Left renal cortex interstitium (tissue), 4 donors: ENCODE data around the gene DHX8. TPM values are rescaled to one million over a fixed set of nuclear protein-coding genes. Genes with fewer than 3 reads are reported as not detected.

Source experiments
- DNase-seq, 4 donors: peaks; one replicate each; pipeline ENCODE4 v3.0.0-alpha.2; 2013; ENCODE audit warnings: low read depth in 4 of 4, low spot score in 2 of 4, missing footprints in 1 of 4
- polyA plus RNA-seq, 4 donors: library from polyadenylated mRNA; unstranded; fragments of 120-200 nt; gene quantifications; one replicate each; pipeline ENCODE4 v1.2.1, GENCODE V29; 2013; ENCODE audit not compliant: insufficient read length in 4 of 4

DHX8 gene
- polyA plus RNA-seq, 4 donors, result 39.7 to 49.0 (median 41.5) TPM

DNA sequence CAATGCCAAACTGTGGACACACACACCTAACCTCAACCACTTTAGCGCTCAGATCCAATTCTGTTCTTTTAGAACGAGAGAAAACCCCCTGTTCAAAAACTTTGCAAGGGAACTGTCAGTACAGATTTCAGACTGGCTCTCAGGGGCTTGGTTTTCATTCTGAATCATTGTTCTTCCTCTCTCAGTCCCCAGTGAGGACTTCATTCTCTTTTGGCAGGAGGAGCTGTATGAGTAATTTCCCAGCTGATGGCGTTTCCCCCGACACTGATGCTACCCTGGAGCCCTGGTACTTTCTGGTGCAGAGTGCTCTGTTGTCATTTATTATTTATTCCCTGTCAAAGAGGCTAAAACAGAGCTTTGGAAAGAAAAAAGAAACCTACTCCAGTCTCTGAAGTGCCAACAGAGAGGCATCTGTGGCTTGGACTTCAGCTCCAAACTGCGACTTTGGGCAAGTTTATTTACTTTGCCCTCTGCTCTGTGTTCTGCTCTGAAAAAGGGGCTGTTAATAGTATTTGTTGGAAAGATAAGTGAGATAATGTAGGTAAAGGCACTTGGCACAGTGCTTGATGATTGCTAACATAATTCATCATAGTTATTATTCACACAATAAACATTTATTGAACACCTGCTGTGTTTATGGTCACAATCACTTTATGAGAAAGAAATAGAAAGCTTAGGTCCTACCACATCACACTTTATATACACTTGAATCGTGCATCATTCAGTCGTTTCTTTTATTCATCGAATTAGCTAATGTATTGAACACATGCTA is 34.0 kb downstream of the DHX8 start:
- no peak for DNase-seq

DNA sequence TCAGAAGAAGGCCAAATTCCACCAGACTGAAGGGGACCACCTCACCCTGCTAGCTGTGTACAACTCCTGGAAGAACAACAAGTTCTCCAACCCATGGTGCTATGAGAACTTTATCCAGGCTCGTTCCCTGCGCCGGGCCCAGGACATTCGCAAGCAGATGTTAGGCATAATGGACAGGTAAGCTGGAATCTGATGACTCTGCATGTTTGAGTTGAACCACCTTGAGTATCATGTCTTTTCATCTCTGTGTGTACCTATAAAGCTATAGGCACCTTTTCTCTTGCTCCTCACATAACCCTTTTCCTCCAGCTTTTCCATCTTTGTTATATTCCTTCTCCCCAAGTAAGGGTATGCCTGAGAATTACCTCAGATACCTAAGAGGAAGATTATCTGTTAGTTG is 37.6 kb downstream of the DHX8 start:
- no peak for DNase-seq

DNA sequence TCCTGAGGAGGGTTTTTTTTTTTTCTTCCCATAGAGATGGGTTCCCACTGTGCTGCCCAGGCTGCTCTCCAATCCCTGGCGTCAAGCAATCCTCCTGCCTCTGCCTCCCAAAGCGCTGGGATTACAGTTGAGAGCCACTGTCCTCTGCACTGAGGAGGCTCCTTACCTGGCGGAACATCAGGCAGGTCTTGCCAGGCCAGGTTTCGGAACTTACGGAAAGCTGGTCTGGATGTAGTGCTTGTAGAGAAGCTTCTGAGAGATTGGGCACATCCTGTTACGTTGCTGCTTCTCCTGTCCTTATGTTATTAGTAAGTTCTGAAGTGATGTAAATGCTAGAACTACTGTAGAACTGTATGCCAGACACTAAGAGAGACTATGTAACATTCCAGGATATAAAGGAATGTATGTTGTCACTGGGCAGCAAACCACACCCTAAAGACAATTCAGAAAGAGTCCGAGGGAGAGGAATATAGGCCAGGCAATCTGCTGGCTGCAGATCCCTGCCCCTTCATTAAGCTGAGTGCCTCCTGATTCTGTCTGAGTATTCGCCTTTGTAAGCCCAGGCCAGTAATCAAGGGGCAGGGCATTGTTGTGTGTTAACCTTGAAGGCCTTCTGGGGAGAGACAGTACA is 41.3 kb downstream of the DHX8 start:
- DNase-seq, result no peak

DNA sequence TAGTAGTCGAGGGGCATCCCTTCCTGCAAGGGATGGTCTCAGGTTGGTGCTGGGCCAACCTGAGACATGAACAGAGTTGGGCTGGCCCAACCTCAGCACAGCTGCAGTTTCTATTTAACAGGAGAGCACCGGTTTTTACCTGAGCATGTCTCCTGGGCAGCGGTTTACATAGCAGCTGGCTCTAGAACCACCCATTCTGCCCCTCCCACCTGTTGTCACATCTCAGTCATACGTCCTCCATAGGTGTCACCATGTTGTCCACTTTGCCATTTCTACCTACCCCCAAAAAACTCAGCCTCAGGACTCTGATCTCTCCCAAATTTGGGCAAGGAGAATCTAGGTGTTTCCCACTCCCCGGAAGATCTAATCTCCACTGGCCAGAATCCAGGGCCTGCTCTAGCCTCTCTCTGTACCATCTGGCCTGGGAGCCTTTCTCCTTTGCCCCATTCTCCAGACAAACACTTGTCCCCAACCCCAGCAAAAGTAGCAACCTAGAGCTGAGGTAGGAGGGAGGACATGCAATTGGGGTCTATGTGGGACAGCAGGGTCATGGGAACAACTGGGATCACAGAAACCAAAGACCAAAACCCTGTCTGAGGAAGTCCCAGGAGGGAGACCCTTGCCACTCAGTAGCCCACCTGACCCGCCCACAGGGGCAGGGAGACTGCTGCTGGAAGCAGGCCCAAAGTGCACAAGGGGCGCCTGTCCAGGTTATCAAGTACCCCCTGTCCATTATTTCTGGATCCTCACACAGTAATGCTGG is 43.3 kb downstream of the DHX8 start:
- no peak for DNase-seq

DNA sequence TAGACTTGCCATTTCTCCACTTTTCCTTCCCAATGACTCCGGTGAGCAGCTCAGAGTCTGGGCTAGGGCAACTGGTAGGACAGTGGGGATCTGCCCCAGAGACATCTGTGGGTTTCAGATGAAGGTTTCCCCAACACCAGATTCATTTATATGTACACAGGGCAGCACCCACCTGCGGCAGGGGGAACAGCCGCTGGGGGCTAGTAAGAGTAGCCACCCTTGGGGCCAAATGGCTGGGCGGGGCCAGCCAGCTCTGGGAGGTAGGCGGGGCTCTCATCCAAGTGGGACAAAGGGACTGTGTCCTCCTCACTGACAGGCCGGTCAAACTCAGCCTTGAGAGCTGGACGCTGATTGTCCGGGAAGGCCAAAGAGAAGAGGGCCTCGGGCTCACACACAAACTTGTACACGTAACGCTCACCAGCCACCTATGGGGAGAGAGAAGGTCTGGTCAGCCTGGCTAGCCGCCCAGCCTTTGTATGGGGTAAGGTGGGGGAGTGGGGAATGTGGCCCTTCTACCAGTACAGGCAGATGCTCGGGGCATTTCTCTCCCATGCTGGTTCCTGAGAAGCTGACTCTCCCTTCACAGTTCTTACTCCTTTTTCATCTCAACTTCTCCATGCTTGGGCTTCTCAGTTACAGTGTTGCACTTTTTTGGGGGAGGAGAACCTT is 44.7 kb downstream of the DHX8 start:
- no peak for DNase-seq

DNA sequence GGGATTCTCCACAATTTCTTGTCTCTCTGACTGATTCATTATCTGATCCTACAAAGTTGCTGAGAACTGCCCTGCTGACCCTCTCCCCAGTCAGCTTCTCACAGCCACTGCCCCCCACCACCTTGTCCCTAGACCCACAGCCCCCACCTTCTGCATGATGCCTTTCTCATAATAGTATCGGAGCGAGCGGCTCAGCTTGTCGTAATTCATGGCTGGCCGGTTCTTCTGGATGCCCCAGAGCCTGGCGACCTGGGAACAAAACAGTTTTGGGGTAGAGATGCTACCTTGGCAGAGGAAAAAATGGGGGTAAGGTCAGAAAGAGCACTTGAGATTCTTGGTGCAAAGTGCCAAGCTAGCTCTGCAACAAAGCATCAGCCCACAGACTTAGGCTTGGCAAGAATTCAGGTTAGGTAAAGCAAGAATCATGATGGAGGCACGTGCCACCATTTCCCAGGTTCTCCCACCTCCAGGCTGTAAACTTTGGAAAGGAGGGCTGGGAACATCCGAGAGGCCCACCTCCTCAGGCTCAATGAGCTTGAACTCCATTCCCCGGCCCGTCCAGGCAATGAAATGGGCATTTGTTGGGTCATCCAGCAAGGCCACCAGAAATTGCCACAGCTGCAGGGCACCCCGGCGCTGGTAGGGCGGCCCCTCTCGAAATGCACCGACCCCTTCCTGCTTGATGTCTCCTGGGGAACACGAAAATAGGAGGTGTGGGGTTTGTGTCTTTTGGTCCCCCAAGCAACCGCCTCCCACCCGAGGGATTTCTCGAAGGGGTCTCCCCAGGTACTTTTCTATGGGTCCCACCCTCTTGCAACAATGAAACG is 45.4 kb downstream of the DHX8 start:
- DNase-seq, result no peak

DNA sequence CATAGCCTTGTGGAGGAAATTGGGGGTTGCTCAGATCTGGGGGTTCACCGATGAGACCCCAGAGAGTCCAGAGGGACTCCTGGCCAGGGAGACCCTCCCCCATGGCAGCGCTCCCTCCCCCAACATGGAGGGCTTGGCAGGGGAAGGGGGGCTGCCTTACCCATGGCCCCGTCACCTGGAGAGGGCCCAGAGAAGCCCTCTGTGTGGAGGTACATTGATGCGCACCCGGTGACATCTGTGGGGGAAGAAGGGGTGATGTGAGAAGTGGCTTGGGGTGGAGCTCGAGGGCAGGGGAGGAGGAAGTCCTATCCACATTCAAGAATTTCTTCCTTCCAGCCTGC is 46.1 kb downstream of the DHX8 start:
- no peak for DNase-seq

DNA sequence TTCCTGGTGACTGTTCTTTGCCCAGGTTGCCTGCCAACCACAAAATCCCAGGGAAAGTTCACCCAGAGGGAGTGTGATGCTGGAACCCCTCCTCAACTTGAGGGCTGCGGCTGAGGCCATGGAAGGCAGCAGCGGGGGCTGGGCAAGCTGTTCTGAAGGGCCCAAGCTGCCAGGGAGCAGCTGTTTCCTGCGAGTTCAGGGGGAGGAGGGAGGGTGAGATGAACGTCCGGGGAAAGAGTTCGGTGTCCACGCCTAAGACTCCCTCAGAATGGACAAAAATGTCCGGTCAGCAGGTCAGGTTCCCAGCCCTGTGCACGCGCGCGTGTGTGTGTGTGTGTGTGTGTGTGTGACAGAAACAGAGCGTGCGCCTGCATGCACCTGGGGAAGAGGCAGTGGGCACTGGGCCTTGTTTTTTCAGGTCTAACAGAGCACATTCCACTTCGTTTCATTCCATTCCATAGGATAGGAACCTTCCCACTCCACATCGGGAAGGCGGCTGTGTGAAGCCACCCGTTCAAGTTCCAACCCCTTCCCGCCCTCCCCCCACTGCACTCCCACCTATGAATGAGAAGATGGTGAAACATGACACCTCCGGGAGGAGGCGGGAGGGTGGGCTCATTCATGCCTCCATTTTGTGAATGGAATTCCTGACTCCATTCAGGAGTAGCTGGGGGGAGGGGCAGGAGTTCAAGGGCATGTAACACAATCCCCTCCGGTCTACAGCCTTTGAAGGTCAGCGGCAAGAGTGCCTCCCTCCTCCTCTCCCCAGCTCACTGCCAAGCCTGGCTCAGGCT is 46.7 kb downstream of the DHX8 start:
- peak; percentile 95 to 99 (median 97) for DNase-seq

DNA sequence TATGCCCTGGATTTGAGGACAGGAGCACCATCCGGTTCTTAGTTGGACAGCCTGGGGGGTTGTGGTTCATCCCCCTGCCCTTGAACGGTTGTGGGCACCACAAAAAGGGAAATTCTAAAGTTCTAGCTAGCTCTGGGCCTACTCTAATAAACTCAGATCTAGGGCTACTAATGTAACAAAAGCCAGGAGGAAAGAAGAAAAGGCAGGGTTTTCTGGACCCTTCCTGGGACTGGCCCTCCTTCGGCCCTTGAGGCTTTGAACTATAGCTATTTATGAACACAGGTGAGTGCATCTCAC is 47.3 kb downstream of the DHX8 start:
- no peak for DNase-seq

DNA sequence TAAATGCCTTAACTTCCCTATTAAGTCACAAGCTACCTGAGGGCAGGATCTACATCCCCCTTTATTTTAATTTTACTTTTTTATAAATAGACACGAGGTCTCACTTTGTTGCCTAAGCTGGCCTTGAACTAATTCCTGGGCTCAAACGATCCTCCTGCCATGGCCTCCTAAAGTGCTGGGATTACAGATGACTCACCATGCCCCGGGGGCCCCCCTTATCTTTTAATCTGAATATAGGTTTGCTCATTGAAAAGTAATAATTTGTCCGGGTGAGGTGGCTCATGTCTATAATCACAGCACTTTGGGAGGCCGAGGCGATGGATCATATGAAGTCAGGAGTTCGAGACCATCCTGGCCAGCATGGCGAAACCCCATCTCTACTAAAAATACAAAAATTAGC is 48.2 kb downstream of the DHX8 start:
- DNase-seq, result no peak

DNA sequence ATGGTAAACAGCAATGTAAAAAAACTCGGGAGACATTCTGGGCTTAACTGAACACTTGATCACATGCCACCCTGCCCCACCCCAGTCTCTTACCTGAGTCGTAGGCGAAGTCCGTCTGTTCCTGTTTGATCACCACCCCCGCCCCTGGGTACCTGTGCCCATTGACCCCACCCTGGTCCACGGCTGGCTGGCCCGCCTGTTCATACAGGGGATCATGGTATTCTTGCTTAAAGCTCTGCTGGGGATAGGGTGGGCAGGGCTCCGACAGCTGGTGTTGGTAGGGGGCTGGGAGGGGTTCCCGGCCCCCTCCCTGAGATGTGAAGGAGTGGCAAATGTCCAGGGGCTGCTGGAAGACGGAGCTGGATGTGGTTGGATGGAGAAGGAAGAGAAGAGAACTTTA is 48.8 kb downstream of the DHX8 start:
- DNase-seq, result no peak

DNA sequence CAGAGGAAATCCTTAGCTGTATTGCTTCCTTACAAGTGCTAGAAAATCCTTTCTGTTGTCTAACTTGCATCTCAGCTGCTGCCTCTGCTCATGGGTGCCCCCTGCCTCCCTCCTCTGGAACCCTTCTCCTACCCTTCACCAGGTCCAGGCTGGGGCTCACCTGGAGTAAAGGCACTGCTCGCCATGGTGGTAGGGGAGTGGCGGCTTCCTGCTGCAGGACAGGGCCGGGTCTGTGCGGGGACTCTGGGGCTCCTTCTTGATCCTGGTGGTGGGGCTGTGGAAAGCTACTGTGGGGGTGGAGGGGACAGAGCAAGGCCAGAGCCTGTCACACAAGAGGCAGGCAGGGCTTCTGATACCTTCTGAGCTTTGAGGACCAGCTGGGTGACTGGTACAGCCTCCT is 49.9 kb downstream of the DHX8 start:
- DNase-seq, result no peak

DNA sequence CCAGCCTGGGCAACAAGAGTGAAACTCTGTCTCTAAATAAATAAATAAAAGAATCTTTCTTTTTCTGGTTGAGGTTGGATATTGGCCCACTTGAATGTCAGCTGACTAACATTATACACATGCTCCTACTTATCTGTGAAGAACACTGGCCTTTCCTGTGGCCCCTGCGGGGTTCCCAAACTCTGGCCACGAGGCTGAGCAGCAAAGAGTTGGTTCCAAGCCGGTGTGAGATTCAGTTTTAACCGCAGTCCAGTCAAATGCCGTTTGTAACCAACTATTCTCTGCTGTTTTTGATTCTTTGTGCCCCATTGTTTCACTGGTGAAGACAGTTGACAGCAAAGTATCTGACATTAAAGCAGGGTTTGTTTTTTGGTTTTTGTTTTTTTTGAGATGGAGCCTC is 51.1 kb downstream of the DHX8 start:
- no peak for DNase-seq

DNA sequence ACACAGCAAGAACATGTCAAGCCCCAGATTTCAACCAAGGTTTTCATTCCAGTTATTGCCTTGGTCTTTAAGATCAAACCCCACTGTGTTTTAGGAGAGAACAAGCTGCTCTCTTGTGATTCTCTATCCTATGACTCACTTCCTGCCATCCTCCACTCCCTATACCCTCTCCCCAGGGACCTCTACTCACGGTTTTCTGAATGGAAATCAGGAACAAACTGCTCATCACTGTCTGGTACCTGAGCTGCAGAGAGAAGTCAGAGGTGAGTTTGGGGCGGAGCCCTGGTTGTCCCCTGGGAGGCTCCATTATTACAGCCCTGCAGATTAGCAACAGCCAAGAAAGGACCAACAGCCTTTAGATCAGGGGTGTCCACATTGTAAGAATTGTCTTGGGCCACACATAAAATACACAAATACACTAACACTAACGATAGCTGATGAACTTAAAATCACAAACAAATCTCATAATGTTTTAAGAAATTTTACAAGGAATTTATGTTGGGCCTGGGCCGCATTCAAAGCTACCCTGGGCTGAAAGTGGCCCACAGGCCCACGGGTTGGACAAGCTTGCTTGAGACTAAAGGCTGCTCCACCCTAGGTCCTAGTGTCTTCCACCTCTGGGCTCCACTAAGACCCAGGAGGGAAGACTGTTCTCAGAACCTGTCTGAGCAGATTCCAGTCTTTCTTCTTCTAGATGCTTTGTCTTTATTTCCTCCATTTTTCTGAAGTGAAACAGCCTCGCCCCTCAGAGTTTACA is 52.6 kb downstream of the DHX8 start:
- no peak for DNase-seq

DNA sequence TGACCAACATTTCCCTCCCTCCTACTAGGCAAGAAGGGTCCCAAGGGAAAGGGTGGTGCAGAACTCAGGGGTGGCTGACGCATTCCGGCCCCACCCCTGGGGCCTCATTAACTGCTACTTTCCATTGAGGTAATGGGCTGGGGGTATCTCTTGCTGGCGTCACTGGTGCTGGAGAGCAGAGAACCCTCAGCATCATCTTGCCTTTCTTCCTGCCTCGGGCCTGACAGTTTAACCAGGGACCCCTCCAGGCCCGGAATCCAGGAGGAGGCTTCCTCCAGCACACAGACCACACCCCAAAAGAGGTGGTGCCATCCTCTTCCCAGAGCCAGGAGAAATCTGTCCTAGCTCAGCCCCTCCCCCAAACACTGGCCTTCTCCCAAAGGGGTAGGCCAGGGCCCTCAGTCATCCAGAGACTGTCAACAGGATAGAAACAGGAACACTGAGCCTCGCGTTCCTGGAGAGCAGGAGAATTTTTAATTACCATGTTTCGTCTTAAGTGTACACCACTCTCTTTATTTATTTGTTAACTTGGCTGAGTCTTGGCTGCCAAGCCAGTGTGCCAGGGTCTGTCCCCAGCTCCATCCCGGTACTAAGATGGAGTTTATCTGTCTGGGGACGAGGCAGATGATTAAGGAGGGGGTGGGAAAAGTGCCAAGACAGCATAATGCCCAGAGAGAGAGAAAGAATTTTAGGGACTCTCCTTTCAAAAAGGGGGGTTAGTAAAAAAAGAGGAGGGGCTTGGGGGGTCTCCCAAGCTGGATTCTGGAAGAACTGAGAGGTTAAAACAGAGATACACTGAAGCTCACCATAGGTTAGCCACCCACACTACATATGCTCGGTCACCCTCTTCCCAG is 57.3 kb downstream of the DHX8 start:
- DNase-seq, result no peak

DNA sequence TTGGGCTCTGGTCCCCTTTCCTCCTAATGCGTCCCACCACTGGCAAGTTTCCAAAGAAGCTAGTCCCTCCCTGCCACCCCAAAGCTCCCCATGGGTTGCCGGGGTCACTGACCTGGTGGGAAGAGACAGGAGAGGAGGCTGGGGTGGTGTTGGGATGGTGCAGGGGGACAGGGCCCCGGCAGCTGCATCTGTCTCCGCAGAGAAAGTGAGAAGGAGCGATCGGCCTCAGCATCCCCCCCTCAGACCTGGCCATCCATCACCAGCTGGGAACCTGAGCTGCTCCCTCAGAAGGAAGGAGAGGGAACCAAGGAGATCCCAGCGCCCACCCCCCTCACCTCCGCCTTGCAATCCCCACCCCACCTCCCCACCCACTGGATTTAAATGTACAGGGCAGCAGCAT is 59.1 kb downstream of the DHX8 start:
- no peak for DNase-seq

DNA sequence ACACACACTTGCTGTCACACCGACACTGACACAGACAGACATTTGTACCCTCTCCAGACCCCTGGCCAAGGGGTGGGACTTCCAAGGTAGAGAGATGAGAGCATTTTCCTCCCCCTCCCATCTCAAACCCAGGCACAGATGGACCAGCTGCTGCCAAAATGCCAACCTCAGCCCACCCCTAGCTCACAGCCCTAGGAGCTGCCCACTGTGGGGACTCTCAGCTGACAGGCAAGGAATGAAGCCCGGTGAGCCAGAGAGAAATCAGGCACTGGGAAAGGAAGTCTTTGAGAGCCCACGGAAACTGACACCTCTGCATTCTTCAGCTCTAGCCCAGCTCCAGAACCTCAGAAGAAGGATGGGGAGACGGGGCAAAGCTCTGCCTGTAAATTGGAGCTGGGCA is 59.5 kb downstream of the DHX8 start:
- no peak for DNase-seq
